Epithelial cell of proximal tubule (primary cell): ENCODE data around the gene LYRM4. TPM values are rescaled to one million over a fixed set of nuclear protein-coding genes. Genes with fewer than 3 reads are reported as not detected.

Experiments used
- DNase-seq: peaks from one replicate; pipeline ENCODE4 v3.0.0-alpha.2; 2011; ENCODE audit warnings: low read depth
- H3K4me3 ChIP-seq: 2 replicates; pipeline ENCODE4 v1.5.1; 2011; ENCODE audit warnings: low read depth, mild to moderate bottlenecking, low read length
- CTCF ChIP-seq: conservative IDR thresholded peaks from 2 replicates; pipeline ENCODE4 v1.5.1; 2012; ENCODE audit warnings: low read depth, mild to moderate bottlenecking, low read length
- total RNA-seq: library from RNA; depleted of rRNA; stranded (reverse); fragments of >200 nt; gene quantifications from 2 replicates; pipeline ENCODE4 v1.2.3, GENCODE V29; 2015

The LYRM4 gene
- total RNA-seq, 1 donor from 2014 or later, result 17.8 TPM

GRCh38 chr6:5174756-5175549, 85.8 kb downstream of the LYRM4 start:
- TF ChIP-seq CTCF, result peak; percentile 69

GRCh38 chr6:5174244-5174643, 86.5 kb downstream of the LYRM4 start:
- DNase-seq, result no peak
- H3K4me3 ChIP-seq, result no peak overlapping the region
- no peak for TF ChIP-seq CTCF

More at GRCh38 chr6:5174756-5175549, 85.8 kb downstream of the LYRM4 start:
- no peak overlapping the region for H3K4me3 ChIP-seq
- no peak for DNase-seq

- H3K4me3 ChIP-seq, result no peak overlapping the region
- TF ChIP-seq CTCF, result no peak
- DNase-seq, result no peak
Observed at GRCh38 chr6:5173810-5174209, 86.9 kb downstream of the LYRM4 start.

- H3K4me3 ChIP-seq, result no peak overlapping the region
- DNase-seq, result no peak
- no peak for TF ChIP-seq CTCF
Observed at GRCh38 chr6:5172897-5173474, 87.8 kb downstream of the LYRM4 start.

GRCh38 chr6:5172041-5172653, 88.6 kb downstream of the LYRM4 start:
- no peak for TF ChIP-seq CTCF
- no peak overlapping the region for H3K4me3 ChIP-seq
- no peak for DNase-seq

GRCh38 chr6:5167501-5167900, 93.2 kb downstream of the LYRM4 start:
- no peak for DNase-seq
- H3K4me3 ChIP-seq, result no peak overlapping the region
- TF ChIP-seq CTCF, result no peak

- H3K4me3 ChIP-seq, result no peak overlapping the region
- no peak for TF ChIP-seq CTCF
- DNase-seq, result no peak
Observed at GRCh38 chr6:5164092-5164491, 96.7 kb downstream of the LYRM4 start.
